HPDE6-E6E7 (cell line): ENCODE data around the gene HDGF.
A peak's percentile ranks its signal among the peaks of the same experiment; 100 is the strongest.
"Not testable (repeated sequence)": the region's sequence is repeated elsewhere in the genome, so short reads cannot be mapped to it uniquely, and the experiment has no call there.

Experiments used
- DNase-seq: peaks from one replicate; pipeline ENCODE4 v3.0.0; 2011; ENCODE audit warnings: missing footprints; ENCODE audit errors: extremely low spot score

The HDGF gene

DNA sequence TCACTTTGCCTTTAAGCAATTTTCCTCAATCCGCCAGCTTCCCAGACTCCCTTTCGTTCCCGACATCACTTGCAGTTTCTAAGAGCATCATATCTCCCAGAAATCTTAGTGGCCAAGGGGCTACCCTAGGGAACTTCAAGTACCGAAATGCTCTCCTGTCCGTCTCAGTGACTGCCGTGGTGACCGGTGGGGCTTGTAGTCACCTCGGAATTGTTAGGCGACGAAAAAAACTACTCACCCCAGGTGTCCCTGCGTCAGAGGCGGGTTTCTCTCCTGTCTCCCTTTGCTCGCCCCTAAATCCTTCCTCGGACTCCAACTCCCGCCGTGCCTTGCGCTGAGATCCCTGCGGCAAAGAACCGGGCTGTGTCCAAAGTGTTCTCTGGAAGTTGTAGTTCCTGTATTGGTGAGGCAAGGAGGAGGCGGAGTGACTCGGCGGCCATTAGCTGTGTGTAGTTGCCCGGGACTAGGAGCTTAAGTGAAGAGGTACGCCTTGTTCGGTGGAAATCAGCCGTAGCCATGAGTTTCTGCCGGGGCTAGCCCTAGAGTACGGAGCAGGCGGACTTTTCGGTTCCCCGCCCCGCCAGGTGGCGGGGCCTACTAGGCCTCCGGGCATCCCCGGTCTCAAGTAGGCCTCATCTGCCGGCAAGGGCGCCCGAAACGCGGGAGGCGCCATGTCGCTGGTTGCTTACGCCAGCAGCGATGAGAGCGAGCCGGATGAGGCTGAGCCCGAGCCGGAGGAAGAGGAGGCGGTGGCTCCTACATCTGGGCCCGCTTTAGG lies 15.8 kb upstream of the HDGF start, which contains the start of gene PRCC:
TSS of gene PRCC (plus strand) at position 435 of the 778 bp plus-strand sequence. CDS start at position 672, 237 bp downstream.
- DNase-seq = peak; percentile 97

DNA sequence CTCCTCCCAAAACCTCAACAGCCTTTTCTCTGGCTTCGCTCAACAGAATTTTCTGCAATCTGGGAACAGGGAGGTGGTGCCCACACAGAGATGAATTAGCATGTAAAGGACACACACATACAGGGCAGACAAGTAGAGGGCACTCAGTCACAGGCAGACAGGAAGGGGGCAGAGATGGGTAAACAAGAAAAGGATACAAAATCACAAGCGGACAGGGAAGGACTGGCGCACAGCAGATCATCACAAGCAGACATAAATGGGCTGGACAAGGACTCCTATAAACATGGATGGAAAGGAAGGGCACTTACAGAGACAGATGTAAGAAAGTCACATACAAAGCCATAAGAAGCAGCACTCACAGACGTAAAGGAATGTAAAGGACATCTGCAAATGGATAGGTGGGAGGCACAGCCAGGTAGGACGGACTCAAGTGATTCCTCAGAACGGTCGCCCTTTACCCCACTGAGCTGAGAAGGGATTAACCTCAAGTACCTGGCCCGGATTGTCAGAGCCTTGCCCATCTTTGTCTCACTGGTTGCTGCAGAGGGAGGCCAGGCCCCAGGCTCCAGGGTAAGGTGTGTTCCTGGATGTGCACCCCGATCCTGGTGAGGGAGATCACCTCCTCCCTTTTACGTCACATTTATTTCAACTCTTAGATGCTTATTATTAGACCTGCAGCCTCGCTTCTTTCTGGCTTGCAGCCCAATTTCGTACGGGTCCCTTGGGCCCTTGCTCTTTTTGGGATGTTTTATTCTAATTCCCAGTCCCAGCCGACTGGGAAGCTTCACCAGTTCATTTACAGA lies 15.0 kb upstream of the HDGF start:
- no peak for DNase-seq

DNA sequence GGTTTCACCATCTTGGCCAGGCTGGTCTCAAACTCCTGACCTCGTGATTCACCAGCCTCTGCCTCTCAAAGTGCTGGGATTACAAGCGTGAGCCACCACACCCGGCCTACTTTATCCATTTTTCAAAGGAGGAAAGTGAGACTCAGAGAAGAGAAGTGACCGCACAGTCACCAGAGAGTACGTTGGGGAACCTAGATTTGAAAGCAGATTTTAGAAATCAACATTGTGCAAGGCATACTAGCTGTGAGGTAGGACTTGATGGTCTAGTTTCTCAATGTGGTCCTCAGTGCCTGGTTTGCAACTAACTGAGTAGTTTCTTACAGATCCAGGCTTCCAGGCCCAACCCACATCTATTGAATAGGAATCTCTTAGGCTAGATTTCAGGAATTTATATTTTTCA lies 14.2 kb upstream of the HDGF start:
- no peak for DNase-seq

DNA sequence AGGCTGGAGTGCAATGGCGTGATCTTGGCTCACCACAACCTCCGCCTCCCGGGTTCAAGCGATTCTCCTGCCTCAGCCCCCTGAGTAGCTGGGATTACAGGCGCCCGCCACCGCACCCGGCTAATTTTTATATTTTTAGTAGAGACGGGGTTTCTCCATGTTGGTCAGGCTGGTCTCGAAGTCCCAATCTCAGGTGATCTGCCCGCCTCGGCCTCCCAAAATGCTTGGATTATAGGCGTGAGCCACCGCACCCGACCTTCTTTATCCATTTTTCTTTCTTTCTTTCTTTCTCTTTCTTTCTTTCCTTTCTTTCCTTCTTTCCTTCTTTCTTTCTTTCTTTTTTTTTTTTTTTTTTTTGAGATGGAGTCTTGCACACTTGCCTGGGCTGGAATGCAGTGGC lies 13.7 kb upstream of the HDGF start:
- DNase-seq = not testable (repeated sequence)

DNA sequence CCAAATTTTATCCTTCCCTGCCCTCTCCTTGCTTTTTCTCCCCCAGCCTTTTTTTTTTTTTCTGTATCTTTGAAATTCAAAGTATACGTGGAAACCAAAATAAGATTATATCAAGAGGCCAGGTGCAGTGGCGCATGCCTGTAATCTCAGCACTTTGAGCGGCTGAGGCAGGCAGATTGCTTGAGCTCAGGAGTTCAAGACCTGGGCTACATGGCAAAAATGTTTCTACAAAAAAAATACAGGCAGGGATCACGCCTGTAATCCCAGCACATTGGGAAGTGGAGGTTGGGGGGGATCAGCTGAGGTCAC lies 9.3 kb upstream of the HDGF start:
- DNase-seq = no peak

DNA sequence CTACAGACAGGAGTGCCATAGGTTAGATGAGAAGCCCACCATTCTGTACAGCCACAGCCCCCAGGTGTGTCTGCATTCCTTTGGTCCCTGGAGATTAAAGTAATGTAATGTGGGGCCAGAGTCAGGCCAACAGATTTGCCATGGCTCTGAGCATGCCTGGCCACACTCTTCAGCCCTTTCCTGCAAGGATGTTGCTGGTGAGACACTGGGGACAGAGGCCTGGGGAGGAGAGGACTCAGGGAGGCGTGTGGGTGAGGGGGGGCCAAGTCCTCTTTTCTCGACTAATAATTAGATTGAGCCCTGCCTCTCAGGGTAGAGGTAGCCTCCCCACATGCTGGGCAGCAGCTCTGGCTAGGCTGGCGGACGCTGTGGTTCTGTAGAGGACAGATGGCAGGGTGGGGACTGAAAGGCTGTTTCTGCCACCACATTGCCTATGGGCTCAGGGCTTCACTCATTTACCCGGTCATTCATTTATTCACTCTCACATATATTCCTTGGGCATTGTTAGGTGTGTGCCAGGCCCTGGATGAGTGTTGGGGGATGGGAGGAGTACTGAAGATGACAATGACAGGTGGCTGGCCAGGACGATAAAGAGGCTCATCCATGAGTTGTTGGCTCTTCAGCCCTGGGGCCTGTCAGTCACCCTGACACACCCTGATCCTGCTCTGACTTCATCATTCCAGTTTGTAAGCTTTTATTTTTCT lies 8.8 kb upstream of the HDGF start:
- DNase-seq = no peak

DNA sequence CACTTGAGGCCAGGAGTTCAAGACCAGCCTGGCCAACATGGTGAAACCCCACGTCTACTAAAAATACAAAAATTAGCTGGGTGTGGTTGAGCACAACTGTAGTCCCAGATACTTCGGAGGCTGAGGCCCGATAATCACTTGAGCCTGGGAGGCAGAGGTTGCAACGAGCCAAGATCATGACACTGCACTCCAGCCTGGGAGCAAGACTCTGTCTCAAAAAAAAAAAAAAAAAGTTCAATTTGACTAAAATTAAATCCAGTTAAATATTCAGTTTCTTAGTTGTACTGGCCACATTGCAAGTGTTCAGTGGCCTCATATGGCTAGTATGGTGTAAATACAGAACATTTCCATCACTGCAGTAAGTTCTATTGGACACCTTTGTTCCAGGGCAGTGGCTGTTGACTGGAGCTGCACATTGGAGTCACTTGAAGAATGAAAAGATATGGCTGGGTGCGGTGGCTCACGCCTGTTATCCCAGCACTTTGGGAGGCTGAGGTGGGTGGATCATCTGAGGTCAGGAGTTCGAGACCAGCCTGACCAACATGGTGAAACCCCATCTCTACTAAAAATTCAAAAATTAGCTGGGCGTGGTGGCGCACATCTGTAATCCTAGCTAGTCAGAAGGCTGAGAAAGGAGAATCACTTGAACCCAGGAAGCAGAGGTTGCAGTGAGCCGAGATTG lies 6.2 kb upstream of the HDGF start:
- not testable (repeated sequence) for DNase-seq

DNA sequence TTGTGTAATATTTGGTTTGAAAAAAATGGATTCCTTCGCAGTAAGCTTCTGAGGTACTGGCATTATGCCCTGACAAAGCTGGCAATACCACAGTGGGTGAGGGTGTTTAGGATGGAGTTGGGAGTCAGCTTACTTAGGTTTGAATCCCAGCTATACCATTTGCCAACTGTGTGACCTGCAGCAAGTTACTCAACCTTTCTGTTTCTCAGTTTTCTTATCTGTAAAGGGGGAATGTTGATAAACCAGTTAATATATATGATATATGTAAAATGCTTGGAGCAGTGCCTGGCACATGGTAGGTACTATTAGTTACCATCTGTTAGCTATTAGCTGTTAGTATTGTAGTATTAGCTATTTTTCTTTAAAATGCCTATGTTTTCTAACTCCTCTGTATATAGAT lies 4.9 kb upstream of the HDGF start:
- no peak for DNase-seq

DNA sequence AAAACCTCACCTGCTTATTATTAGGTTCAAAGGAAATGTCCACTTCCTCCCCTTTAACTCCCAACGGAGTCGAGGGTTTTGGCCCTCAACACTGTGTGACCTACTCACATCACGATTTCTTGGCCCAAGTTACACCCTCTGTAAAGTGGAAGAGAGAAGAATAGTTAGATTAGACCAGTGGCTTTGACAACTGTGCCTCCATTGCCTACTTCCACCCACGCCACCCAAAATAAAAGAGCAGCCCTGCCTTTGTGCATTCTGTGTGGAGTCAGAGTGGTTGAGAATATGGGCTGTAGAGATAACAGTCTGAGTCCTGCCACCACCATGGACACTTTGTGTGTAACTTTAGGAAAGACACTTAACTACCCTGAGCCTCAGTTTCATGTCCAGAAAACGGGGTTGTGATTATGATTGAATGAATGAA lies 4.1 kb upstream of the HDGF start:
- no peak for DNase-seq

DNA sequence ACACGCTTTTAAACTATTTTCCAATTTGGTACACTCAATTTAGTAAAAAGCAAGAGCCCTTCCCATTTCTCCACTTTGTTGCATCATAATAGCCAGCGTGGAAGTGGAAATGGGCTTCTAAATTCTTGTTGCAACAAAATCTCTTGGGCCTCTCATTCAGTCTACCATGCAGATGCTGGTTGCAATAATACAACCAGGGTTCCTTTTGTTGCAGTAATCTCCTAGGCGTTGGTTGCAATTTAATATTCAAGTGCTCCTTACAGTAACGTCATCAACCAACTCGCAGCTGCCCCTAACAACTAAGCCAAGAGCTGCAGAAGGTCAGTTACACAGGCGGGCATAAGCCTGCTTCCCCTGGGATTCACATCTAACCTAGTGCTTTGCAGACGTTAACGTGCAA lies 2.7 kb upstream of the HDGF start:
- no peak for DNase-seq

DNA sequence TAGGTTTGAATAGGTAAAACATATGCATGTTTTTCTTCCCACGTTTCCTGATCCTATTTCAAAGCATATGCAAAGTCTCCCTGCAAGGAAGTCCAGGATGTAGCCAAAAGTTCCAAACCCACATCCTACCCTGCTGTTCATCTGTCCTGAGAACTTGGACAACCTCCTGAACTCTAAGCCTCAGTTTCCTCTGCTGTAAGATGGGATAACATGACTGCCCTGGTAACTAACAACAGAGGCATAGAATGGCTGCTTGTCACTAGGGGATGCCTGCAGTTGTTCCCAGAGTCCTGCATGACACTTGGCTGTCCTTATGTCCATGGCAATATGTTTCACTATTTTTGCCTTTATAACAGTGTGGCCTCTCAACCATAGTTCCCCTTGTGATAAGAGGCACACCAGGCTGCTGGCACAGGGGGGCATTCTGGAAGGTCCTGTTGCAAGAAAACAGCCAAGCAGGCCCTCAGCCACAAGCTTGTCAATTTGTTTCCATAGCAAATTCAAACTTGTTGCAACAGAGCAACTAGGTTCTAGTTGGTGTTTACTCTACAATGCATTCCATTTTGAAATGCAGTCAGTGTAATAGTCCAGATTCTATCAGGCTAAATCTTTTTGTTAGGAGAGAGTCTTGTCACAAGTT lies 1.5 kb upstream of the HDGF start:
- DNase-seq = no peak

DNA sequence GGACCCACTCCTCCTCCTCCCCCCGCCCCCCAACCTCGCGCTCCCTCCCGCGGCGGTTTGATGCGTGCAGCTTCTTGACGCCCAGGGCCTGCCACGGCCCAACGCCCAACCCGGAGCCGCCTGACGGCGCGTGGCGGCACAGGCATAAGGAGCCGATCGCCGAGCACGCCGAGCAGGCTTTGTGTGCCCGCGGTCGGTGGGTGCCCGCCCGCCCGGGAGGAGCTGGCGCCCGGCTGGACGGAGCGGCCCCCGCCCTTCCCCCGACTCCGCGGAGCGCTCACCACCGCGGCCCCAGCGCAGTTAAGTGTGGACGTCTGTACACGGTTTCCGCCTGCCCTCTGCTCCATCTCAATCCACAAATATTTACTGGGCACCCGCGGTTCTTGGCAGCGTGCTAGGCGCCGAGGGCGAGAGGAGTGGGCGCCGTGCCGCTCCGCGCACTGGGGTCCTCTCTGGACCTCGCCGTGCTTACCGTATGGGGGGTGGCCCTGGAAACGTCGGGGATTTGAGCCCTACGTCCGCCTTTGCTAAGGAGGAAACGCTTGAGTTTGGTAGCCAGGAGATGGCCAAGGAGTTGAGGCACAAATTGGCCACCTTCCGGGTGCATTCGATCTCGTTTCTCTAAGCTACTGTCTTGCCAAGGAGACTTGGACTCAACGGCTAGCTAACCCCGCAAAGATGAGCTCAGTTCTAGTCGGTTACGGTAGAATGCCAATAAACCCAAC lies 444 bp upstream of the HDGF start:
- peak; percentile 86 for DNase-seq

DNA sequence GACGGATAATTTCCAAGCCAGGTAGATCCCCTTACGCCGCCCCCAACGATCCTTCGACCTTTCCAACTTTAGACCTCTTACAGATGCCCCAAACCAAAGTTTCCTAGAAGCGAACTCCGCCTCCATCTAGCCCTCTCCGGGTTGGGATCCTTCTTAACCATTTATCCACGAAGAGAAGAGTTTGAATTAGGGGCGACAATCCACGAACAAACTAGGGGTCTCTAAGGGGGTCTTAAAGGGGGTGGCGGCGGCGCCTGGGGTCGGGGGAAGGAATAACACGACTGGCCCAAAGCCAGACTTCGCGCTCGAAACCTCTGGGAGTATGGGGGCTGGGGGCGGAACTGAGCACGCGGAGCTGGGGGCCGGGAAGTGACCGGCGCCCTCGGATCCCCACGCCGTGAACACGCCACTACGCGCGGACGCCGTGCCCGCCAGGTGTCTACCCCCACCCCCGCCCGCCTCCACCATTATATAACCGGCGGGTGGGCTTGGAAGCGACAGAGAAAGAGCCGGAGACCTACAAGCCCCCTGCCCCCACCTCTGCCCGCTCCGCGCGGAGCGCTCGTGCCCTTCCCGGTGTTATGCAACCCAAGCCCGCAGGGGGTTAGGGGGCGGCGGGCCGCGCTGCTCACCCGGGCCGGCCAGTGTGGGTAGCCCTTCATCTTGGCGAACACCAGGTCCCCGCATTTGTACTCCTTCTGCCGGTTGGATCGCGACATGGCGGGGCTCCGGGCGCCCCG lies 594 bp downstream of the HDGF start:
- DNase-seq = no peak

DNA sequence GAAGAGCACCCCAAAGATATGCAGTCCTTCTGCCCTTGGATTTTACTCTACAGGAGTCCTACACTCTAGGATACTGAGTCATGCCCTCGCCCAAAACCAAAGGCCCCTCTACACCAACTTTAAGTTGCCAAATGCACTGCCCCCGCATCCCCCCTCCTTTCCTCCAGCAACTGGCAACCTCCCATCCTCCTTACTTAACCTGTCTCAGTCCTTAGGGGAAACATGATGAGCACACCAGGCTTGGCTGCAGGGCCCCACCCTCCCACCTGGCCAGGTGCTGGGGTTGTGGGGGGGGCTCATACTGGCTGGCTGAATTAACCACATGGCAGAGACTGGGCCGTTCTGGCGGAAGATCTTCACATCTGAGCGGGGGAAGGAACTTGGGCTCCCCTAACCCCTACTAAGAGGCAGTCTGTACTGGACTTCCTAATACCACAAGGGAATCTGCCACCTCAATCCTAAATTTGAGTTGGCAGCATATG lies 1.2 kb downstream of the HDGF start:
- DNase-seq = no peak

DNA sequence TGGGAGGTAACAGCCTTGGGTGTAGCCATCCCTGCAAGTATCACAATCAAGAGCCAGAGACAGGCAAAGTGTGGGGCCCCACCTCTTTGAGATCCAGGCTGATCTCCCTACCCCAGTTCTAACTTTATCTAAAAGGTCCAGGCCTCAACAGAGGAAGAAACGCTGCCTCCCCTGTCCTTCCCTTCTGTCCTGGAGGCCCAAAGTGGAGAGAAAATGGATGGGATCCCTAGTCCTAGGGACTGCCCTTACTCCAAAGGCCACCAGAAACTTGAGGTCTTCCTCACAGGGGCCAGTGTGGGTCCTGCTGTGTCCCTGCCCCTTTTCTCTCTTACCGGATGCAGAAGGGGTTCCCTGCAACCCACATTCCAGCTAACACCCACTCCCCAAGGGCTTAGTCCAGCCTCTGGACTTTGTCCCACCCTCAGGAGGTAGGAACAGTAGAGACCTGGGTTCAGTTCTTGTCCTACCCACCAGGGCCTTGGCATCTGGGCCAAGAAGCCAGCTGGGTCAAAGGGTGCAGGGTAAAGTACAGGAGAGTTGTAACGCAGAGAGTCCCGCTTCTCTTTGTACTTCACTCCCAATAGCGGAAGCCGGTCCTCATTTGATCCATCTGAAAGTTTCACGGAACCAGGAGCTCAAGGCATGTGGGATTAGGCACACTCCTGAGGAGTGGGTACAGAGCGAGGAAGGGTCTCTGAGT lies 1.9 kb downstream of the HDGF start:
- no peak for DNase-seq

DNA sequence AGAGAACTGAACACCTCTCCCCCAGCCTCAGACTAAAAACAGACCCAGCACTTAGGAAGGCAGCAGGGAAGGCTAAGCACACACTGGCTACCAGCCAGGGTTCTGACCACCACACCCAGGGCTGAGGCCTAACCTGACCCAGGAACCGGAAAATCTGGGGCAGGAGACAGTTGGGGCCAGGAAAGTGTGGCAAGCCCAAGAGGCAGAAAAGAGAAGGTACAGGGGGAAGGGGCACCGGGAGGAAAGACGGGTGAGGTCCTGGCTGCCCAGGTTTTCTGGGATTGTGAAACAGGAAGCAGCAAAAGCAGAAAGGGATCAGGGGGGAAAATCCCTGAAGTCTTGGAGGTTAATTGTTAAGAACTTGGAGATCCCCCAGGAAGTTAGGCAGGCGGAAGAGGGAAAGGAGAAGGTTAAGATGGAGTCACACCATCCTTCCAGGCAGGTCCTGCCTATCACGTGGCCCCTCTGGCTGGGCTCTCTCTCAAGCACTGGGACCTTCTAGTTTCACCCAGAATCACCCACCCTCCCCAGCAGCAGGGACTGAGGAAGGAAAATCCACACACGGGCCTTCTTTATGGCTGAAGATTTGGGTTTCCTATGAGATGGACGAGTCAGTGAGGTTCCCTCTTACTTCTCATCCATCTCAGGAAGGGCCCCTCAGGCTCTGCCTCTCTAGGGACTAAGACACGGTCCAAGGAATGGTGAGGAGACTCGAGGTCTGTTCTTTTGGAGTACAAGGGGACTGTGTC lies 2.6 kb downstream of the HDGF start:
- no peak for DNase-seq

DNA sequence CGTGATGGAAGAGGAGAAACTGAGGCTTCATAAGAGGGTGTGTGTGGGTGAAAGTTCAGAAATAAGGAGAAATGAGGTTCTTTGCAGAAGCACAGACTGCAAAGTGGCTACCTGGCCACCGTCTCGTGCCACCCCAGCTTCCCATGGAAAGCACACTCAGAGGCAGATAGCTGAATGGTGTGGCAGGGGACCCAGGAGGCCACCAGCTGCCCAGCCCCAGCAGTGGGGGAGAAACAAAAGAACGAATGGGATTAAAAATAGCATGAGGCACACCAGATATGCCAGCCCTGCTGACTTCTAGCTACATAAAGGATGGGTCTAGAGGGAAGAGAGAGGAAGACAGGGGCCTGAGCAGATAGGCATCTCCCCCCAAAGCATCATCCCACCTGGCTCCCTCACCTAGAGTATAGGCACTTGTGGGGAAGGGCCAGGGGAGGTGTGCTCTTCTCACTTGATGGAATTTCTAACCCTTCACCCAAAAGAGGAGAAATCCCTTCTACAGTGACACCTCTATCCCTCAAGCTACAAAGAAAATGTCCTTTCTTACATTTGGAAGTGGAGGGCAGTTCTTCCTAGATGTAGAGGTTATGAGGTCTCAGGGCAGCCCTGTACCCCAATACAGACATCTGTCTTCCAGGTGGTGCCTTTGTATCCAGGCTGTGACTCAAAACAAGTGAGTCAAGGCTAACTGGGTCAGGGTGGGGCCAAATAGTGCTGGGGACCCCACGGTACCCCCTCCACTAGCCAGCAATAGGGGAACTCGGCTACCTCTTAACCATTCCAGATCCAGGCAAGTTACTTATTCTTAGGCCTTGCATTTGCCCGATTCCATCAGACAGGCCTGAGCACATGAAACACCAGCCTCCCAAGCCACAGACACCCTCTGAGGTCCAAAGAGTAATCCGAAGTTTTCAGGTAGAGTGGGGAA lies 3.5 kb downstream of the HDGF start:
- DNase-seq = no peak
